ENCODE results near the gene ATG7.

ATG7 gene

DNA sequence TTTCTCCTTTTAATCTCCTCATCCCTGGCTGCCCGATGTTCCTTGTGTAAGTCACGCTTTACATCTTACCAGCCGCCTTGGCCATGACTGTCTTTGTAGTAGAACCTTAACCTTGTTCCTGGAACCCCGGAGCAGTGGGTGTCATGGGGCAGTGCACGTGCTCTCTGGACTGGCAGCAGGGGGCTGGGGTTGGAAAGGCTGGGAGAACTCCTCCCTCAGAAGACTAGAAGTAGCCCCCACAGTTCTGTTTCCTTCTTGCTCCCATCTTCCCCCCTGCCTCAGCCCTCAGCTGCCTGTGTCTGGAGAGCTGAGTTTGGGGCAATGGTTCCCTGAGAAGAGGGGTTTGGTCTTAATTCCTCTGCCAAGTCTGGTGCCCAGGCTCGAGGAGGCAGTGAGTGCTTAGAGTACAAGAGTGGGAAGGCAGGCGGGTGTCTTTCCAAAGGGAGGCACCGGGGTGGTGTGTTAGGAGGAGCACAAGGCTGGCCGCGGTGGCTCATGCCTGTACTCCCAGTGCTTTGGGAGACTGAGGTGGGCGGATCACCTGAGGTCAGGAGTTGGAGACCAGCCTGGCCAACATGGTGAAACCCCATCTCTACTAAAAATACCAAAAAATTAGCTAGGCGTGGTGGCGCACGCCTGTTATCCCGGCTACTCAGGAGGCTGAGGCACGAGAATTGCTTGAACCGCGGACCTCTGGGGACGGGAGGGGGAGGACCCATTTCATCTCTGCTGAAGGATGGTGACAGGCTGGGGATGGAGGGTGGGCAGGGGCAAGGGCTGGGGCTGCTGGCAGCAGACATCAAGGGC, 271.1 kb downstream of the ATG7 start:
- no peak for DNase-seq

DNA sequence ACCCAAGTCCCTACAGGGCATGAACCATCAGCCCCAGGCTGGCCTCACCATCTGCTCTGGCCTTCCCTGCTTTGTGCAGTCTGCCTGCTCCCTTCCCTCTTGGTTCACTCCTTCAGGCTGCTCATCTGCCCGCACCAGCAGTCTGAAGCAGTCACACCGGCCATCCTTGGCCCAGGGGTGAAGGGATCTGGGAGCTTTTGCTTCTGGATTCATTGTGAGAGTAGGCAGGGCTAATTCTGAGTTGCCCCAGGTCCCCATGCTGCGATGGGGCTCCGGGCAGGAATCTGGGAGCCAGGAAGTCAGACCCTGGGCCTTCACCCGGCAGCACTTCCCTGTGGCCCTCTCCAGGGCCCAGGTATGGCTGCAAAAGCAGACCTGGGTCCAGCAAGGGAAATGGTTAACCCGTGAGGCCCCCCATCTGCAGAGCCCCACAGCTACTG, 271.8 kb downstream of the ATG7 start:
- no peak for DNase-seq

DNA sequence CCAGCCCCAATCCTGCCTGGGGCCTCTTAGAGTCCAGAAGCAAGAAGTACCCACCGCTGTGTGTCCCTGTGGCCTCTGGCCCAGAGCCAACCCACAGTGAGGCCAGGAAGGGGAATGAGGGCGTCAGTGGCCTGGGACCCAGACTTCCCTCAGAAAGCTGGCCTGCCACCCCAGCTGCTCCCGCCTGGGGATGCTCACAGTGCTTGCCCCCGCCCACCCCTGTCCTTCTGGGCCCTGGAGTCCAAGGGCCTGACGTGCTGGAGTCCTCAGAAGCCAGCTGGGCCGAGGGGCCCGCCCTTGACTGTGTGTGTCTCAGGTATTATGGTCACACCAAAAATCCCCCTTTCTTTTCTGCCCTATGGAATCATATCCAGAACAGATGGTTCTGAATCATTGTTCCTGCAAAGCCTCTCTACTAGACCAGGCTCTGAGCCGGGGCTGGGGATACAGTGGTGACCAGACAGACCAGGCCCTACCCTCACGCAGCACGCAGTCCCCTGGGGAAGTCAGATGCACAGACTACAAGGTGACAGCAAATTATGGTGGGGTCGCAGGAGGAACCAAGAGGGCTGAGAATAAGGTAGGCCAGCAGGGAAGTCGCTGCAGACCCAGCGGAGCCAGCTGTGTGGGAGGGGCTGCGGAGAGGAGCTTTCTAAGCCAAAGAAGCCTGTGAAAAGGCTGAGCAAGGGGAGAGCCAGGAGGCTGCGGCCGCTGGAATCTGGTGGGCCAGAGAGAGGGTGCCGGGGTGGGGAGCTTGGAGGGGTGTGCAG, 272.4 kb downstream of the ATG7 start:
- DNase-seq: no peak

DNA sequence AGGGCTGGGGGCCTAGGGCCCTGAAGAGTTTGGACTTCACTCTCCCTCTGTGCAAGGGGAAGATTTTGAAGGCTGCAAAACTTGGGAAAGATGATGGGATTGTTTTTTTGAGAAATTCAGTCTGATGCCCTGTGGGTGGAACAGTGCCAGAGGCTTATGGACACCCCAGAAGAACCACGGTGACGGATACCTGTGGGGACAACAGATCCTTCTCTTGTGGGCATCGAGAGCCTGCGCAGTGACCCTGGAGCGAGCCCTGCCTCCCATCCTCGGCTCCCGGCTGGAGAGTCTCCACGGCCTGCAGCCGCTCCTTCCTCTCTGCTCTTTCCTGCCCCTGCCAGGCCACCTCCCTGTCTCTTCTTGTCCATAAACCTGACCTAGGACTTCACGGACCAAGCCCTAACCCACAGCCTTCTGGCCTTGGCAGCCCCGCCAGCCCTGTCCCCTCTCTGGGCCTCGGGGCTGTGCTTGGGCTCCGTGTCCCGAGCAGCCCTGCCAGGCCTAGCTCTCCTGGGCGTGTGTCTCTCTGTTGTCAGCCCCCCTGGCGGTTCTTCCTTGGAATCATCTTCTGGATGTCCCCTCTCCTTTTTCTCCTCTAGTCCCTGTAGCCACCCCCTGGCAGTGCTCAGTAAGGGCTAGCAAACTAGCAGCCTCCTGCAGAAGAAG, 273.1 kb downstream of the ATG7 start:
- no peak for DNase-seq

DNA sequence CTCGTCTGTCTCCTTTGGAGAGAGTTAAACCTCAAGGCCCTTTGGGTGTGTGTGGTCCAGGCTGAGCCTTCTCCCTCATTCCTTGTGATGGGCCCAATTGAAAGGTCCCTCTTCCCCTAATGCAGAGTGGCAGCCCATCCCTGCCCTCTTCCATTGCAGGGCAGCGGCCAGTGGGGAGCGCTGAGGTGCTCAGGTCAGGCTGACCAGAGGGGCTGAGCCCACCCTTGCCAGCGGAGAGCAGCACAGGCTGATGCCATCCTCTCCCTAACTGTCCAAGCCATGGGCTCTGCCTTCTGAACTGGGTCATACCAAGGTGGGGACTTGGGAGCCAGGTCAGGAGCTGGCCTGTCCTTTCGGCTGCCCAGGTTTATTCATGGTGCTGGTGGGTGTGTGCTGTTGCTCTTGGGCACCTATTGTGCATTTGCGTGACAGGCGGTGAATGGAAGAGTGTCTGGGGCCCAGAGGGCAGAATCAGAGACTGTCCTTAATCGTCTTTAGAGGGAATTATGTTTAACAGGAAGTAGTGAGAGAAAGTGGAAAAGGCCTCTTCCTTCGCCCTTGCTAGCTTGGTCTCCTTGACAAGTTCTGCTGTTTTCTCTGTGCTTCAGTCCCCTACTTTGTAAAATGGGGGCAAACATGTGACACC, 274.6 kb downstream of the ATG7 start:
- DNase-seq: no peak

DNA sequence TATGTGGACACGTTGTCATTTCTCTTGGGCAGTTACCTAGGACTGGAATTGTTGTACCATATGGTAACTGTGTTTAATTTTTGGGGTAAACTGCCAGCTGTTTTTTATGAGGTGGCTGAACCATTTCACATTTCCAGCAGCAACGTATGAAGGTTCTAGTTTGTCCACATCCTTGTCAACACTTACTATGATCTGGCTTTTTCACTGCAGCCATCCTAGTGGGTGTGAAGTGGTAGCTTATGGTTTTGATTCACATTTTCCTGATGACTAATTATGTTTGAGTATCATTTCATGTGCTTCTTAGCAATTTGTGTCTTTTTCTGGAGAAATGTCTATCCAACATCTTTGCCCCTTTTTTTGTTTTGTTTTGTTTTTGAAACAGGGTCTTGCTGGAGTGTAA, 275.3 kb downstream of the ATG7 start:
- no peak for DNase-seq

DNA sequence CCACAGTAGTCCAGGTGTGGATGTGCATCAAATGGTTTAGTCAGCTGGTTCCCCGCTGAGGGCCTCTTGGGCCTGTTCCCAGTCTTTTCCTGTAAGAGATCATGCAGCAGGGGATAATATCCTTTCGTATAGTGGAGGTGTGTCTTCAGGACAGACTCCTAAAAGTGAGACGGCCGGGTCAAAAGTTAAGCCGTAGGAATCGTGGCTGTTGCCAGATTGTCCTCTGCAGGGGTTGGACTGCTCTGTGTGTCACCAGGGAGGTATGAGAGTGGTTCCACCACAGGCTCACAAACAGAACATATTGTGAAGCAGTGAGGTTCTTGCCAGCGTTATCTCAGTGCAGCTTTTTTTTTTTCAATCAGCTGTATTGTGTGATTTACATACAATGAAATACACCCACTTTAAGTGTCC, 276.5 kb downstream of the ATG7 start:
- DNase-seq: peak; percentile 15

DNA sequence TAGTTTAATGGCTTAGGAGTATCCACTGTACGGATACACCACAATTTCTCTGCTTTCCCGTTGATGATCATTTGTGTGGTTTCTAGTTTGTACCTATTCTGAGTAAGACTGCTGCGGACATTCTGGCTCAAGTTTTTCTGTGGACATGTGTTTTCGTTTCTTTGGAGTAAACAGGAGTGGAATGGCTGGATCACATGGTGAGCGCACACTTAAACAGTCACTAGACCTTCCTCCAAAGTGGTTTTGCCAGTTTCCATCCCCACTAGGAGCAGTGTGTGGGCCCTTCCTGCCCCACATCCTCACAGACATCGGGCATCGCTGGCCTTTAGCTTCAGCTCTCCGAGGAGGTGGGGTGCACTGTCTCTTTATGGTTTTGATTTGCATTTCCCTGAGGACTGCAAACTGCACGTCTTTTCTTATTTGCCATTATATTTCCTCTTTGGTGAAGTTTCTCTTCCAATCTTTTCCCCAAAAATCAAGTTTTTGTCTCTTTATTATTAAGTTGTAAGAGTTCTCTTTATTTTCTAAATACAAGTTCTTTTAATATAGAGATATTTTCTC, 277.5 kb downstream of the ATG7 start:
- DNase-seq: no peak

DNA sequence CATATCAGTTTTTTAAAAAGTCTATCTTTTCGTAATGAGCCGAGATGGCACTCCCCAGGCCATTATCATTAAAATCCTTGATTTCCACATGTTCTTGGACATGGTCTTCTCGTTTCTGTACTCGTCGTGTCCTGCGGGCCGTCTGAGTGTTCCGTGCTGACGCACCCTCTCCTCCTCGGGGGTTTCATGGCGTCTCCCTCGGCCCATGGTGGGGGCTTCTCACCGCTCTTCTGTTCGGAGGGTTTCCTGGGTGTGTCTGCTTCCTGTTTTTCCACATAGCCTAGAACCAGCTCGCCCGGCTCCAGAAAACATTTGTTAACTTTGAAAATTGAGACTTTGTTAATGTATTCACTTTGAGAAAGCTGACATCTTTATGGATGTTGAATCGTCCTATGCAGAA, 278.8 kb downstream of the ATG7 start:
- no peak for DNase-seq

DNA sequence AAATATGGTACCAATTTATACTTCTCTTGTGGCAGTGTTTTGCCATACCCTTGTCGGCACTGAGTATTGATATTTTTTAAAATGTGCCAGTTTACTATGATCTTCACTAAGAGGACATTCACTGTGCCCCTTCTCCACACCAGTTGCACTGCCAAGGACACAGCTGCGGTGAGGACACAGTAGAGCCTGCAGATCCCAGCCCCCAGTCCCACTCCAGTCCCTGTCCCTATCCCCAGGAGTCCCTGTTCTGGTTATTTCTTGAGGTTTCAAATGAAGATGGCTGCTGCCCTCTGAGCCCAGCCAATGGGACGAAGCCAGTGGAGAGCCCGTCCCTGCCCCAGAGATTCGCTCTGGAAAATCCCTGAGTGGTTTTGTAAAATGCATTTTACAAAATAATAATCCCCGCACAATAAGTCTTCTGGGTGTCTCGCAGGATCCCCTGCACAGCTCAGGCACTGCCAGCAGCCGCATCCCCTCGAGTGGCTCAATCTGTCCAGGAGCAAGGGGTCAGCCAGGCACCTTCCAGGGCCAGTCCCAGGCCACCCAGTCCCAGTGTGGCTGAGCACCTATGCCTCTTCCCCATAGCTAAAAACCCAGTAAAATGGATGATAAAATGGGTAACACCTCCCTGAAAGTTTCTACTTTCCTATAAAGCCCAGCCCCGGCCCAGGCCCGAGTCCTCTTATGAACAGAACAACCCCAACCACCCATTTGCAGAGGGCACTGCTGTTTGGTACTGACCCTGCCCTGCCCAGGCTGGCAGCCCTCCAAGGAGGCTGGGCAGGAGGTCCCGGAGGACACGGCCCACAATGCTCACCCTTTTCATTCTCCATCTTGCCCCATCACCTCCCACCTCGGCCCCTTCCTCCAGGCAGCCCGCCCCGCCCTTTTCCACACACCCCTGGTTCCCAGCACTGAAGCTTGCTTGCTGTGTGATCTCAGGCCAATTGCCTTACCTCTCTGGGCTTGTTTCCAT, 280.4 kb downstream of the ATG7 start:
- no peak for DNase-seq

DNA sequence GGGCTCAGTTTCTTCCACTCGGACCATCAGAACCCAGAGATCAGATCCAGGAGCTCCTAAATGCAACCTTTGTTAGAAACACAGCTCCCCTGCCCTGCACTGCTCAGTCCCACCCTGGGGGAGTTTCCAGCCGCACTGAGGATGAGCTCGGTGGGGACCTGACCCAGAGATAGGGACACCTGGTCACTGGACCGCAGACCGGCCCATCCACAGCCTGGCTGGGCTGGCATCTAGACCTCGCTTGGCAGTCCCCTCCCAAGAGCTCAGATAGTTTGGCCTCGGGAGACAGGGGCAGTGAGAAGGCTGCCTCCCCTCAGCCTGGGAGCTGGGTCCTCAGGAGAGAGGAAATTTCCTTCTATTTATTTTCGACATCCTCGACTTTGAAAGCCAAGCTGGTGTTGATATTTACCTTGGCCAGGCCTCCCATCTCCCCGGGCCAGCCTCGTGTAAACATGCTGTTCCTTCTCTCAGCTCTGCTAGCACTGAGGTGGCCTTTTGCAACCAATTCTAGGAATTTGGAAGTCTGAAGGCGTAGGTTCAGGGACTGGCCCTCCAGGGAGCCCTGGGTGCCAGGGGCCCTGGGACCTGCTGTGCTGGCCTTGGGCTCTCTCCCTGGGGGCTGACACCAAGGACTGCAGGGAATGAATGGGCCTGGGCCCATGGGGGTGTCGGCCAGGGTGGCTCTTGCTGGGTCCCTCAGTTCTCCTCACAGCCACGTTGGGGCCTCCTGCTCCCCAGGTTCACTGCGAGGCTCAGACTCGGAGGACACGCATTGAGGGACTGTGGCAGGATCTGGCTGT, 281.4 kb downstream of the ATG7 start:
- no peak for DNase-seq

DNA sequence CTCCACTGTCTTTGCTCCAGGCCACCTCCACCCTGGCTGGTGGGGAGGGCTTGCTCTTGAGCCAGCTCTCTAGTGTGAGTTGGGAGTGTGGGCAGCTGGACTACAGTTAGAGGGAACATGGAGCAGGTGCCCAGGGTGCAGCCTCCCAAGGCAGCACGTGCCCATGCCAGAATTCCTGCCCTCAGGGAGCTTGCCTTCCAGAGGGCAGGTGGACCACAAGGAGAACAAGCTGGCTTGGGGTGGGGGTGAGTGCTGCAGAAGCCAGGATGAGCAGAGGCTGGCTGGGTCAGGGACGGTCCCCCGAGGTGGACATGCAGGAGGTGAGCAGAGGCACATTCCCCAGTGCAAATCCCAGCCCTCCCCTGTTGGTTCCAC, 282.0 kb downstream of the ATG7 start:
- DNase-seq: no peak

DNA sequence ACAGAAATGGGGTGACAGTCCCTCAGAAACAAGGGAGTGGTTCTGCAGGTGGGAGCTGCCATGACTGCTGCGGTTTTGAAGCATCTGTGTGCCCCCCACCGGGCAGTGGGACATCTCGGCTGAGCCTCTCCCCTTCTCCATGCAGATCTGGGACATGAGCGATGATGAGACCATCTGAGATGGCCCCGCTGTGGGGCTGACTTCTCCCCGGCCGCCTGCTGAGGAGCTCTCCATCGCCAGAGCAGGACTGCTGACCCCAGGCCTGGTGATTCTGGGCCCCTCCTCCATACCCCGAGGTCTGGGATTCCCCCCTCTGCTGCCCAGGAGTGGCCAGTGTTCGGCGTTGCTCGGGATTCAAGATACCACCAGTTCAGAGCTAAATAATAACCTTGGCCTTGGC, 282.5 kb downstream of the ATG7 start:
- no peak for DNase-seq

DNA sequence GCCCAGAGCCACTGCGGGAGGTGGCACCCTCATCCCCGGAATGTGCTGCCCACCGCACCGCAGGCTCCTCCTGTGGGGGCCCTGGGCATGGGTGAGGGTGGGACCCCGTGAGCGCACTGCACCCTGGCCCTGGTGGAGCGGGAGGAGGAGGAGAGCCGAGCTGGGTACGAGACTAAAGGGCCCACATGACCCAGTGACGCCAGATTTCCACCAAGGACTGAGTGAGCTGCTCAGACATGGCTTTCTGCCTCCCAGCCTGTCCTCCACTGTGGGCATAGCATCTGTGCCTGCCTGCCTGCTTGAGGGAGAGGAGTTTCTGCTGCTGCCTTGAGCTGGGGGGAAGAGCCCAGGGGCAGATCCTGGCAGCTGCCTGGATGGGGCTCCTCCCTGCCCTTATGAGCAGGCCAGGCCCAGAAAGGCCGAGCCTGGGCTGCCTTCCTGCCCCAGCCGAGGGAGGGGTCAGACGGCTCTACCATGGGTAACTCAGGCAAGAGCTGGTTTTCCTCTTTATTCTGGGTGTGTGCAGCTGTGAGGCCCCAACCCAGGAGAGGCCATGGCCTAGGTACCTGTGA, 283.1 kb downstream of the ATG7 start:
- DNase-seq: no peak

DNA sequence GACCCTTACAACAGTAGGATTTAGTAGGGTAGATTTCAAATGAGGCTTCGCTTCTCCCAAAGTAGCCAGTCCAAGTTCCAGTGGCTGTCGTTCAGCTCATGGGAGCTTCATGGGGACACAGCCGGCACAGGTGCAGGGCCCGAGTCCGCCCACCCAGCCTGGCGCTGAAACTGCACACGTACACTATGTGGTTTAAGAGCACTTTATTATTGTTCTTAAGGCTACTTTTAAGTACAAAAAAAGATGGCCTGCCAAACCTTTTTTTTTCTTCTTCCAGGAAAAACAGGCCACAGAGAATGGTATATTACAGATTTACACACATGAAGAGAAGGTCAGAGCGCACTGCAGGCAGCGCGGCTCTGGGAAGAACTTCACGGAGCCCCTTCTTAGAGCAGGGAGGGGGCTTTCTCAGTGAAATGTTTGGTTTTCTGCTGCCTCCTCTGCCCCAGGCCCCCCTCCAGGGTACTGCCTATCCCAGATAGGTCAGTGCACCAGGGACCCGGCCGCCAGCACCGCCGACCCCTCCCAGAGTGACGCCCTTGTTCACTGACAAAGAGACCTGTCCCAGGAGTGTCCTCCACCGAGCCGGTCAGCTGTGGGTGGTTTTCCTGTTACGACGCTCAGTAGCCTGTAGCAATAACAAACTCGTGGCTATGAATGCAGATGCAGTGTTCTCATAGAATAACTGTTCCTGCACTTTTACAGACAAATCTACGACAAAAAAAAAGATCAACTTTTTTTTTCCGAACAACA, 283.9 kb downstream of the ATG7 start:
- DNase-seq: no peak

DNA sequence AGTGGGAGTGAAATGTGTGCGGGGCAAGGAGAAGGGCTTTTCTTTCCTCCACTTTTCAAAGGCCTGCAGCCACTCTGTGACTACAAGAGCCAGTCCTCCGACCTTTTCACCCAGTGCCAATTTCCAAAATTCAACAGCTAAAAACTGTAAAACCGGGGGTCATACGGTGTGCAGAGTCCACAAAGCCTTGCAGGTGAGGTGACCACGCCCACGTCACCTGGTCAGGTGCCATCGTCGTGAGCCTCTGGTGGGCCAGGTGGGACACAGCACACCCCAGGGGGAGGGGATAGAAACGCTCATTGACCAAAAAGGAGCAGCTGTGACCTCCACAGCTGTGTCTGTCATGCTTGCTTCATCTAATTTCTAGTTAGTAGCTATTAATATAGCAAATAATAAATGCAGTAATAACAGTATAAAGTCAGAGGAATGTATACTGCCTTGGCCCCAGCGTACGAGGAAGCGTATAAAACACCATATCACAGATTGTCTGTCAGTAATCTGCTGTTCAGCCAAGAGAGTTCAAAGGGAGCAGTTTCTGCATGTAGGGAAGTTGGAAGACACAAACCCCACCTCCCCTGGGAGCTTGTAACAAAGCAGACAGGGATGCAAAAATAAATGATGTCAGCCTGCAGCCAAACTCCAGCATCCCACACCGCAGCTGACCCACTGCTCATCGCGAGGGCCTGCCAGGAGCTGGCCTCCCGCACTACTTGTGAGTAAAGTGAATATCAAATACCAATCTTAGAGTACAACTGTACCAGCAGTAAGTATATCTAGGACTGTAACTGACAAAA, 284.9 kb downstream of the ATG7 start:
- no peak for DNase-seq

DNA sequence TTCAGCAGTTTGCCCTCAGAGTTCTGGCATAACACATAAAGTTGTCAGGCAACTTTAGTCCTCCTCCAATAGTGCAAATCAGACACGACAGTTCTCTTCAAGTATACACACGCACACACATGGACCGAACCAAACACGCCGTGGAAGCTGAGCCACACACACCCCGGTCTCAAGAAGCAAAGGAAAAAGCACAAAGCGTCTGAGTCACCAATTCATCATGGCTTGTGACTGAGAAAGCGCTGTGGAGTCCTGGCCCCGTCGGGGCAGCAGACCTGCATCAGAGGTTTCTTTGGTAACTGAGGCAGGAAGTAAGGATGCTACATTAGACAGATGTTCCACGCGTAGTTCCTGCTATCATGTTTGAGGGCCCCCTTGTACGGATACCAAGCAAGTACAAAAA, 285.8 kb downstream of the ATG7 start:
- peak; percentile 59 for DNase-seq

DNA sequence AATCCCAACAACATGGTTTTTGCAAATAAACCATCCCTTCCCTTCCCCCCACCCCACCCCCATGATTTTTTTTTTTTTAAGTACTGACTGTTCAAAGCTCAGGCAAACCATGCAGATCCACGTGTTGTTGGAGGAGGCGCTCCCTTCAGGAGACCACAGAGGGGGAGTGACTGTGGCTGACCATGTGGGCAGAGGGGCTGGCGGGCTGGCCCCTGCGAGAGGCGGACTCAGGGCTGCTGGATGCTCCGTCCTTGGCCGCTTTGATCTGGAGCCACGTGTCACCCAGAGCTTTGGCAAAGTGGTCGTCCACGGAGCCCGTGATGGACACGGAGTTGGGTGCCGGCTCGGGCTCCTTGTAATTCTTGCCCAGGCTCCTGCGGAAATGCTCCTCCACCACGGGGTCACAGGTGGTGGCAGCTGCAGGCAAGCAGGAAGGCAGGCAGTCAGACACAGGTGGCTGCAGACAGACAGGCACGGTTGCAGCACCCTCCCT, 286.3 kb downstream of the ATG7 start:
- no peak for DNase-seq

Measured in amniotic stem cell (primary cell).